A549 (cell line): ENCODE results near the gene WDR20.

ENCODE experiments used
- BHLHE40 ChIP-seq: IDR thresholded peaks from 2 replicates; pipeline ENCODE4 v1.6.1; 2012; ENCODE audit warnings: low read depth, low read length, inconsistent platforms
- EP300 ChIP-seq, 2 experiments: fragments of >200 bp; sonication (Bioruptor Twin); formaldehyde crosslinking; IDR thresholded peaks; 2 replicates in 1 of 2; 3 replicates in 1 of 2; pipeline ENCODE4 v1.6.1; 2016 to 2017
- HDAC2 ChIP-seq: fragments of 200-600 bp; sonication (generic); IDR thresholded peaks from 2 replicates; pipeline ENCODE4 v1.6.1; 2016
- JUN ChIP-seq, 2 experiments: fragments of >200 bp; sonication (Bioruptor Twin); formaldehyde crosslinking; IDR thresholded peaks; 2 replicates in 1 of 2; 3 replicates in 1 of 2; pipeline ENCODE4 v1.6.1; 2016 to 2017
- MAZ ChIP-seq: fragments of 150-350 bp; IDR thresholded peaks from 2 replicates; pipeline ENCODE4 v1.6.1; 2014; ENCODE audit warnings: antibody characterized with exemption, low read depth, low read length, borderline replicate concordance
- NR3C1 ChIP-seq: fragments of >200 bp; sonication (Bioruptor Twin); formaldehyde crosslinking; IDR thresholded peaks from 3 replicates; pipeline ENCODE4 v1.6.1; 2017
- POLR2A ChIP-seq: IDR thresholded peaks from 2 replicates; pipeline ENCODE4 v1.6.1; 2012; ENCODE audit warnings: mild to moderate bottlenecking, low read length
- RARB ChIP-seq: fragments of 250-450 bp; sonication (Bioruptor Pico); IDR thresholded peaks from 2 replicates; pipeline ENCODE4 v1.8.0; 2021; ENCODE audit warnings: mild to moderate bottlenecking, moderate library complexity
- REST ChIP-seq: fragments of 200-600 bp; sonication (generic); IDR thresholded peaks from 2 replicates; pipeline ENCODE4 v1.6.1; 2016; ENCODE audit warnings: antibody characterized with exemption, mild to moderate bottlenecking, moderate library complexity
- RFX5 ChIP-seq: fragments of 450-650 bp; IDR thresholded peaks from 2 replicates; pipeline ENCODE4 v1.7.1; 2014; ENCODE audit warnings: antibody characterized with exemption, mild to moderate bottlenecking, moderate library complexity
- TF ChIP-seq, protein P1 (sequence below): fragments of >200 bp; sonication (Bioruptor Twin); formaldehyde crosslinking; IDR thresholded peaks from 3 replicates; pipeline ENCODE4 v1.5.1; 2016
- TF ChIP-seq, protein P2 (sequence below): IDR thresholded peaks from 2 replicates; pipeline ENCODE4 v1.6.1; 2012

GRCh38 chr14:102159841-102160240, 20.1 kb downstream of the WDR20 start:
- no peak for TF ChIP-seq JUN (IDR thresholded peaks at IDR 0.05)
- TF ChIP-seq, protein P1, sequence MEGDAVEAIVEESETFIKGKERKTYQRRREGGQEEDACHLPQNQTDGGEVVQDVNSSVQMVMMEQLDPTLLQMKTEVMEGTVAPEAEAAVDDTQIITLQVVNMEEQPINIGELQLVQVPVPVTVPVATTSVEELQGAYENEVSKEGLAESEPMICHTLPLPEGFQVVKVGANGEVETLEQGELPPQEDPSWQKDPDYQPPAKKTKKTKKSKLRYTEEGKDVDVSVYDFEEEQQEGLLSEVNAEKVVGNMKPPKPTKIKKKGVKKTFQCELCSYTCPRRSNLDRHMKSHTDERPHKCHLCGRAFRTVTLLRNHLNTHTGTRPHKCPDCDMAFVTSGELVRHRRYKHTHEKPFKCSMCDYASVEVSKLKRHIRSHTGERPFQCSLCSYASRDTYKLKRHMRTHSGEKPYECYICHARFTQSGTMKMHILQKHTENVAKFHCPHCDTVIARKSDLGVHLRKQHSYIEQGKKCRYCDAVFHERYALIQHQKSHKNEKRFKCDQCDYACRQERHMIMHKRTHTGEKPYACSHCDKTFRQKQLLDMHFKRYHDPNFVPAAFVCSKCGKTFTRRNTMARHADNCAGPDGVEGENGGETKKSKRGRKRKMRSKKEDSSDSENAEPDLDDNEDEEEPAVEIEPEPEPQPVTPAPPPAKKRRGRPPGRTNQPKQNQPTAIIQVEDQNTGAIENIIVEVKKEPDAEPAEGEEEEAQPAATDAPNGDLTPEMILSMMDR: no peak
- no peak for TF ChIP-seq MAZ
- no peak for TF ChIP-seq POLR2A
- no peak for TF ChIP-seq EP300 (IDR thresholded peaks at IDR 0.05)
- no peak for TF ChIP-seq REST
- TF ChIP-seq, protein P2, sequence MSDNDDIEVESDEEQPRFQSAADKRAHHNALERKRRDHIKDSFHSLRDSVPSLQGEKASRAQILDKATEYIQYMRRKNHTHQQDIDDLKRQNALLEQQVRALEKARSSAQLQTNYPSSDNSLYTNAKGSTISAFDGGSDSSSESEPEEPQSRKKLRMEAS: no peak
- TF ChIP-seq HDAC2: no peak
- no peak for TF ChIP-seq RARB
- no peak for TF ChIP-seq RFX5
- TF ChIP-seq BHLHE40: no peak
- TF ChIP-seq NR3C1: no peak
